Subcutaneous abdominal adipose tissue (tissue), 5 donors: ENCODE data around the gene KPNB1.
"Not testable (repeated sequence)": the region's sequence is repeated elsewhere in the genome, so short reads cannot be mapped to it uniquely, and the experiment has no call there.

Experiments used
- H3K27ac ChIP-seq: one replicate; pipeline ENCODE4 v1.7.0; 2013; ENCODE audit warnings: low read depth, mild to moderate bottlenecking, inconsistent platforms, low read length, moderate library complexity
- H3K27me3 ChIP-seq, 5 donors: one replicate each; pipeline ENCODE4 v1.7.0; 2013; ENCODE audit warnings: low read length in 5 of 5, inconsistent platforms in 1 of 5; ENCODE audit not compliant: control insufficient read depth in 5 of 5, insufficient read depth in 4 of 5
- H3K36me3 ChIP-seq, 5 donors: one replicate each; pipeline ENCODE4 v1.7.0; 2013; ENCODE audit warnings: low read length in 5 of 5; ENCODE audit not compliant: control insufficient read depth in 5 of 5, insufficient read depth in 5 of 5
- H3K4me1 ChIP-seq, 5 donors: one replicate each; pipeline ENCODE4 v1.7.0; 2013; ENCODE audit warnings: low read length in 5 of 5, mild to moderate bottlenecking in 3 of 5, moderate library complexity in 1 of 5; ENCODE audit not compliant: control insufficient read depth in 5 of 5, insufficient read depth in 5 of 5
- H3K4me3 ChIP-seq, 5 donors: one replicate each; pipeline ENCODE4 v1.7.0; 2013; ENCODE audit warnings: low read length in 5 of 5, low read depth in 1 of 5
- H3K9ac ChIP-seq, 5 donors: one replicate each; pipeline ENCODE4 v1.7.0; 2013; ENCODE audit warnings: low read length in 5 of 5, mild to moderate bottlenecking in 4 of 5, moderate library complexity in 3 of 5
- H3K9me3 ChIP-seq, 5 donors: one replicate each; pipeline ENCODE4 v1.7.0; 2013; ENCODE audit warnings: low read length in 5 of 5; ENCODE audit not compliant: control insufficient read depth in 5 of 5
- donor health status: healthy.
- donor health status: healthy.
- donor health status: healthy.
- donor health status: healthy.
- donor health status: healthy.

Gene KPNB1

DNA sequence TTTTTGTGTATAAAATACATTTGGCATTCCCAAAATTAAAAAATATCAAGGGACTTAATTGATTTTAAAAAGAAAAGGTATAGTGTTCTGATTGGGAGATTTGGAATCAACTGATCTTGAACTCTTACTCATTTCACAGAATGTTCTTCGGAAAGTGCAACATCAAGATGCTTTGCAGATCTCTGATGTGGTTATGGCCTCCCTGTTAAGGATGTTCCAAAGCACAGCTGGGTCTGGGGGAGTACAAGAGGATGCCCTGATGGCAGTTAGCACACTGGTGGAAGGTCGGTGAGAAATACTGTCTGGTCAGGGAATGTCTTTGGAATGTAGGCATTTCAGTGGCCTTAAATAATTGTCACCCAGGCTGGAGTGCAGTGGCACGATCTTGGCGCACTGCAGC, 24.8 kb downstream of the KPNB1 start:
- Histone ChIP-seq H3K9me3 (no peaks in the 10 kb centered on the region), H3K4me1 (peaks cover 0 to 2% (median 0%) of the 10 kb centered on the region in 5 donors), H3K27me3 (no peaks in the 10 kb centered on the region), H3K27ac (no peak overlapping the region), H3K4me3 (no peak overlapping the region), H3K9ac (no peak overlapping the region), H3K36me3 (peaks cover 66 to 100% (median 97%) of the 10 kb centered on the region in 5 donors)

DNA sequence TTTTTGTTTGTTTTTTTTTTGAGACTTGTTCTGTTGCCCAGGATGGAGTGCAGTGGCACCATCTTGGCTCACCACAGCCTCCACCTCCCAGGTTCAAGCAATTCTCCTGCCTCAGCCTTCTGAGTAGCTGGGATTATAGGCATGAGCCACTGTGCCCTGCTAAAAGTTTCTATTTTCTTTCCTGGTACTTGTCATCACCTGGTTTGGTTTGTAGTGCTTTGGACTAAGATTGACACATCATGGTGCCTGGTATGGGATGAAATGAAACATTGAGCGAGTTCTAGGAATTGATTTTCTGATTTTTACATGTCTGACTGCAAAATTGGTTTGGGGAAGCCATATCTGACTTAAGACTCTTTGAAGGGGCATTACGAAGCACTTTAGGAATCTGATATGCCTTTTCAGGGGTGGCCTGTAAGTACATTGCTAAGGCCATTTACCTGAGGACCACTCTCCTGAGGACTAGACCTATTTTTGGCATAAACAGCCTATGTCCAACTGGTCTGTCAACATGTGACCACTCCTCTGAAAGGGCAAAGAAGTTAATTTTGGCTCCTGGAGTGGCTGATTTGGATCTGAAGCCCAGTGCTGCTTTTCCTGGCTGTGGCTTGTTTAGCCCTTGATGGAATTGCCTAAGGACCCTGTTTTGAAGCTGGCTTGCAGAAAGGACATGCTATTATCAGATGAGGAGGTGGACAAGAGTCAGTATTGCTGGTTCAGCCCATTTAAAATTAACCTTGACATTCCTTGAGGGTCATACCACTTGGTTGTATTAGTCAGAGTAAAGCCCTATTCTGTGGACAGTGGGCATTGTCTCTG, 25.9 kb downstream of the KPNB1 start:
- H3K27ac ChIP-seq = no peak overlapping the region
- H3K4me3 ChIP-seq = no peak overlapping the region
- no peaks in the 10 kb centered on the region for H3K27me3 ChIP-seq
- no peaks in the 10 kb centered on the region for H3K9me3 ChIP-seq
- H3K9ac ChIP-seq = no peak overlapping the region
- peaks cover 64 to 100% (median 96%) of the 10 kb centered on the region in 5 donors for H3K36me3 ChIP-seq
- H3K4me1 ChIP-seq = no peaks in the 10 kb centered on the region

DNA sequence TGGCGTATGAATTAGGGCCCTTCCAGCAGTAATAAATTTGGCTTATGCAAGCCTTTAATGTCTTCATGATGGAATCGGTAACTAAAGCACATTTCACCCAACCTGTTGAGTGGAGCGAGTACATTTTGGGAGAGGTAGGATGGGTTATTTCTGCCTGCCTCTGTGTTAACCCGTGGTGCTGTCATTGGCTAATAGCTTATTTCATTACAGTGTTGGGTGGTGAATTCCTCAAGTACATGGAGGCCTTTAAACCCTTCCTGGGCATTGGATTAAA, 26.4 kb downstream of the KPNB1 start:
- no peaks in the 10 kb centered on the region for H3K4me1 ChIP-seq
- H3K4me3 ChIP-seq = no peak overlapping the region
- H3K27me3 ChIP-seq = no peaks in the 10 kb centered on the region
- no peaks in the 10 kb centered on the region for H3K9me3 ChIP-seq
- peaks cover 64 to 99% (median 95%) of the 10 kb centered on the region in 5 donors for H3K36me3 ChIP-seq
- H3K9ac ChIP-seq = no peak overlapping the region
- H3K27ac ChIP-seq = no peak overlapping the region

DNA sequence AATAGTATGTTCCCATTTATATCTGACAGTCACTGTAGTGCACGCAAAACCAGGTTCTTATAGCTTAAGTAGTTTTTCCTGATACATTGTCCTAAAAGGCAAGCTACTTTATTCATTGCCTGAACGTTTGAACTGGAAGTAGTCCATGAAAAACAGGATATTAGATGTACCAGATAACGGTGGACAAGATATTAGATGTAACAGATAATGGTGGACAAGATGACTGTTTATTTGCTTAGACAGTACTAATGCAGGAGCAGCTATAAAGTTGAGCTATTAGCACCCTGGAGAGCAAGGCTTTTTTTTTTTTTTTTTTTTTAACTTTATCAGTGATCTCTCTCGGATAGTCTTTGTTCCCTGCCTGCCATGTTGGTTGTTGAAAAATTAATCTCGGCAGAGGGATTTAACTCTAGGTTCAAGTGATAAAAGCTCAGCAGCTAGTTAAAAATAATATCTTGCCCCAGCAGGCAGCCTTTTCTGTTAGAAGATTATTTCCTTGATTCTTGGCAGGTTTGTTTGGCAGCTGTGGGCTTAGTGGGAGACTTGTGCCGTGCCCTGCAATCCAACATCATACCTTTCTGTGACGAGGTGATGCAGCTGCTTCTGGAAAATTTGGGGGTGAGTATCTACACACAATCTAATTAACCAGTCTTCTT, 26.9 kb downstream of the KPNB1 start:
- H3K9ac ChIP-seq = no peak overlapping the region
- no peak overlapping the region for H3K4me3 ChIP-seq
- H3K36me3 ChIP-seq = peaks cover 62 to 95% (median 93%) of the 10 kb centered on the region in 5 donors
- no peaks in the 10 kb centered on the region for H3K9me3 ChIP-seq
- H3K27ac ChIP-seq = no peak overlapping the region
- no peaks in the 10 kb centered on the region for H3K27me3 ChIP-seq
- H3K4me1 ChIP-seq = no peaks in the 10 kb centered on the region

DNA sequence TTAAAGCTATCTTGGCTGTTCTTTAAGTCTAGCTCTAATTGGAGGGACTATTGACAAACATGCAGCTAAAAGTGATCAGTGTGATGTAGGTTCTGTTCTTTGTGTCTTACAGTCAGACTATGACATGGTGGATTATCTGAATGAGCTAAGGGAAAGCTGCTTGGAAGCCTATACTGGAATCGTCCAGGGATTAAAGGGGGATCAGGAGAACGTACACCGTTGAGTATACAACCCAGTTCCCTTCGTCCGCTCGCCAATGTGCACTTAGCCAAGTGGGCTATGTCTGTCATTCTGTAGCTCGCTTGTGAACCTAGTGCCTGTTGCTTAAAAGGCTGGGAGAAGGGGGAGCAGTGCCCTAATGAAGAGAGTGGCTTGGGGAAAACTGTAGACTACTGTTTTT, 28.5 kb downstream of the KPNB1 start:
- Histone ChIP-seq H3K27ac (no peak overlapping the region), H3K4me1 (no peaks in the 10 kb centered on the region), H3K4me3 (no peak overlapping the region), H3K9ac (no peak overlapping the region), H3K27me3 (no peaks in the 10 kb centered on the region), H3K9me3 (no peaks in the 10 kb centered on the region), H3K36me3 (peaks cover 58 to 92% (median 88%) of the 10 kb centered on the region in 5 donors)

DNA sequence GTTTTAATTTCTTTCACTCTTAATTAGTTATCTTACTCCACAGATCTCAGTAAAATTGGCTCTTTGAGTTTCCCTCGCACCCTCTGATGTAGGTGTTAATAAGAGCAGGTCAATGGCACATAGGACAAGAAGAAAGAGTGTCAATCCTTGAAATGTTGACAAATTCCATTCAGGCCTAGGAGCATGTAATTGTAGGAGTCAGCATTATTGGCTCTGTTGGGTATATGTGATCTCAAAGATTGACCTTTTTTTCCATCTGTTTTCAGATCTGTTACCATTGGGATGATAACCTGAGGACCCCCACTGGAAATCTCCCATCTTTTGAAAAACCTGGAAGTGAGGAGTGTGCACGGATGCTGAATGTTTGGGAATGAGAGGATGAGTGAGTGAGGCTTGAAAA, 32.4 kb downstream of the KPNB1 start:
- Histone ChIP-seq H3K36me3 (peaks cover 28 to 69% (median 54%) of the 10 kb centered on the region in 5 donors), H3K27me3 (no peaks in the 10 kb centered on the region), H3K4me3 (no peak overlapping the region), H3K9ac (no peak overlapping the region), H3K4me1 (peaks cover 0 to 22% (median 11%) of the 10 kb centered on the region in 5 donors), H3K27ac (no peak overlapping the region), H3K9me3 (no peaks in the 10 kb centered on the region)

DNA sequence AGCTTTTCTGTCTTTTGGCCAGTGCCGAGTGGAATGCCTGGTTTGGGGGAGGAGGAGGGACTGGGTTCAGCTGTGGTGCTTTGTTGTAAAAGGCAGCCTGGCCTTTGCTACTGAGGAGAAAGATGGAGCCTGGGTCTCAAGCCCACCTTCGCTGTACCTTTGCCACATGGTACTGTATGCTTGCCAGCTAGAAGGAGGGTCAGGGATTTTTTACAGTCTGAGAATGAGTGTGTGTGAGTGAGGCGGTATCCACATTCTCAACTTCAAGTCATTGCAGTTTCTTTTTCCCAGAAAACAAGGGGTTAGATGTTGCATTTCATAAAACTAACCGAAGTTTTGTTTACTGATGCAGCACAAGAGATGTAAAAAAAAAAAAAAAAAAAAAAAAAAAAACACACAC, 33.0 kb downstream of the KPNB1 start:
- H3K9me3 ChIP-seq, H3K27ac ChIP-seq, H3K27me3 ChIP-seq, H3K4me3 ChIP-seq, H3K9ac ChIP-seq: not testable (repeated sequence)
- Histone ChIP-seq H3K4me1 (peaks cover 0 to 28% (median 14%) of the 10 kb centered on the region in 5 donors), H3K36me3 (peaks cover 24 to 65% (median 48%) of the 10 kb centered on the region in 5 donors)

DNA sequence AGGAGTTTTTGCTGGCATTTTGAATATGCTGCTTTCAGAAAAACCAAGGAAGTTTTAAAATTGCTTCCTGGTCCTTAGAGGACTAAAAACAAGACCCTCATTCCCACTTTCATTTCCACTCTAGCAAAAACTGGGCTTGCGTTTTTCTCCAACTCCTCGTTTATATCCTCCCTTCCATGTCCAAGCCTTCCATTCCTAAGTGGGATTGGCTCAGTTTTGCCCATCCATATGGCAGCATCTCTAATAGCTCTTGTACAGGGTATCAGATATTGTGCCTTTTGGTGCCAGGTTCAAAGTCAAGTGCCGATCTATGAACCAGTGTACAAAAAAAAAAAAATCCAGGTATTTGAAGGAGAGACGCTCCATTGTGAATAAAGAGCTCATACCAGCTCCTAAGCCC, 34.3 kb downstream of the KPNB1 start:
- Histone ChIP-seq H3K4me3 (no peak overlapping the region), H3K27ac (peak overlapping the region; percentile 65), H3K9ac (no peak overlapping the region), H3K4me1 (peaks cover 0 to 32% (median 17%) of the 10 kb centered on the region in 5 donors), H3K36me3 (peaks cover 17 to 53% (median 35%) of the 10 kb centered on the region in 5 donors), H3K27me3 (no peaks in the 10 kb centered on the region), H3K9me3 (no peaks in the 10 kb centered on the region)

DNA sequence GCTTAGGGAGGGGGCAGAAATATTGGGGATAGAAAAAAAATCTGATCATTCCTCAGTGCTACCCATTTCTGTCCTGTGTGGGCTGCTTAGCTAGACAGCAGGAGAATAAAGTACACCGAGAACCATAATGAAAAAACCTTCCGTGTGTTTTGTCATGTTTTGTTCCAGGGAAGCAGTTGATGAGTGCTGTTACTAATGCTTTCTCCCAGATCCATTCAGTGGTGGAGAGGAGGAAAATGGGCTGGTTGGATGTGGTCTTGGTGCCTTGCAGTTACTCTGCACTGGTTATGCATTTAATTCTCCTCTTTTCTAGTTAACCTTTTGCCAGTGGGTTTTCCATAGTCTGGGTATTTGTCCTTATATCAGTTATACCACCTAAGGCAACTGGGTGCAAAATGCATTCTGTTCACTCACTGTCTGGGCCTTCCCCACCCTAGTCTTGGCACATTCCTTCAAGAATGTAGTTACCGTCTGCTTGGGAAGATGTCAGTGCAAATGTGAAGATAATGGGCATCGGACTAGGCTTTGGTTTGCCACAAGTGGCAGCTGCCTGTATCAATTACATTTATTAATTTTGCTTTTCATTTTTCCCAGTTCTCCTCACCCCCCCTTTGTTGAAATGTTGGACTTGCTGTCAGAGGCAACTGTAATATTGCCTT, 34.9 kb downstream of the KPNB1 start:
- no peaks in the 10 kb centered on the region for H3K9me3 ChIP-seq
- H3K4me1 ChIP-seq = peaks cover 0 to 32% (median 17%) of the 10 kb centered on the region in 5 donors
- H3K4me3 ChIP-seq = no peak overlapping the region
- peaks cover 14 to 47% (median 29%) of the 10 kb centered on the region in 5 donors for H3K36me3 ChIP-seq
- peak overlapping the region; percentile 65 for H3K27ac ChIP-seq
- H3K9ac ChIP-seq = no peak overlapping the region
- H3K27me3 ChIP-seq = no peaks in the 10 kb centered on the region
